GM21576 (cell line): ENCODE results near the gene HTR4.
"Not testable (repeated sequence)": the region's sequence is repeated elsewhere in the genome, so short reads cannot be mapped to it uniquely, and the experiment has no call there.

Experiments
- ATAC-seq: cut with Tn5 transposase; IDR thresholded peaks from one replicate; pipeline ENCODE4 v1.9.1; 2021; ENCODE audit warnings: mild to moderate bottlenecking, moderate library complexity; ENCODE audit not compliant: unreplicated experiment

HTR4 gene, protein sequence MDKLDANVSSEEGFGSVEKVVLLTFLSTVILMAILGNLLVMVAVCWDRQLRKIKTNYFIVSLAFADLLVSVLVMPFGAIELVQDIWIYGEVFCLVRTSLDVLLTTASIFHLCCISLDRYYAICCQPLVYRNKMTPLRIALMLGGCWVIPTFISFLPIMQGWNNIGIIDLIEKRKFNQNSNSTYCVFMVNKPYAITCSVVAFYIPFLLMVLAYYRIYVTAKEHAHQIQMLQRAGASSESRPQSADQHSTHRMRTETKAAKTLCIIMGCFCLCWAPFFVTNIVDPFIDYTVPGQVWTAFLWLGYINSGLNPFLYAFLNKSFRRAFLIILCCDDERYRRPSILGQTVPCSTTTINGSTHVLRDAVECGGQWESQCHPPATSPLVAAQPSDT

DNA sequence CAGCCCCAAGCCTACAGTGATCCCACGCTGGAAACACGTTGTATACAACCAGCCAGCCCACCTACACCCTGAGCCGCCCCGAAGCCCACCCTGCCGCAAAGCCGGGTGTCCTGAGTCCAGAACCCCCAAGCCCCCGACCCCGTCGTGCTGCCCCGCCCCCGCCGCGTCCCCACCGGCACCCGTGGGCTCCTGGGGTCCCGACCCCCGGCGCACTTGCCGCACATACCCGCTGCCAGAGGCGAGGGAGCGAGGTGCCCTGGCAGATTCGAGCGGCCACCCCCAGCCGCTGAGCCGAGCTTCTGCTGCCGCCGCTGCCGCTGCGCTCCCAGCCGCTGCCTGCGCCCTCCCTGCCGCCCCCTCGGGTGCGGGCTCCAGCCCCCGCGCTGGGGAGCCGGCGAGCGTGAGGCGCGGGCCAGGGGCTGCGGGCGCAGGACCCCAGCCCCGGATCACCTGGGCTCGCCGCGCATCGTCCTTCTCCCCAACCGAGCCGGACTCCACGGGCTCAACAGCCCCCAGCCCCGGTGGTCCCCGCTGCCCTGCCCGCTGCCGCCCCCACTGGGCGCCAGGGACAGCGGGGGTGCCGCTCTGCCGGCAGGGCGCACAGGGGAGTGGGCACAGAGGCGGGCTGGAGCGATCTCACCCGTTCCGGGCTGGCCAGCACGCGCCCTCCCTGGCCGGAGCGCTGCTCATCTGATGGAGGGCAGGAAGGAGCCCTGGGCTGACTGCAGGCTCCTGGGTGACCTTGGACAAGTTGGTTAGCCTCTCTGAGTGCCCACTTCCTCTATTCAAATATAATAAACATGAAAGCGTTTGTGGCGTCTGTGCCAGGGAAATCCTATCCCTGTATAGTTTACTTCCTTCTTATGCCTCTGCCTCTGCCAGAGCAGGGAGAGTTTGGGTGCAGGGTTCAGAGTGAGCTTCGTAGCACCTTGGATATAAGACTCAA lies at the start of gene HTR4:
TSS of gene HTR4 (minus strand) at position 692 of the 946 bp plus-strand sequence. CDS start 17,513 bp downstream, outside the sequence.
- no peak for ATAC-seq

DNA sequence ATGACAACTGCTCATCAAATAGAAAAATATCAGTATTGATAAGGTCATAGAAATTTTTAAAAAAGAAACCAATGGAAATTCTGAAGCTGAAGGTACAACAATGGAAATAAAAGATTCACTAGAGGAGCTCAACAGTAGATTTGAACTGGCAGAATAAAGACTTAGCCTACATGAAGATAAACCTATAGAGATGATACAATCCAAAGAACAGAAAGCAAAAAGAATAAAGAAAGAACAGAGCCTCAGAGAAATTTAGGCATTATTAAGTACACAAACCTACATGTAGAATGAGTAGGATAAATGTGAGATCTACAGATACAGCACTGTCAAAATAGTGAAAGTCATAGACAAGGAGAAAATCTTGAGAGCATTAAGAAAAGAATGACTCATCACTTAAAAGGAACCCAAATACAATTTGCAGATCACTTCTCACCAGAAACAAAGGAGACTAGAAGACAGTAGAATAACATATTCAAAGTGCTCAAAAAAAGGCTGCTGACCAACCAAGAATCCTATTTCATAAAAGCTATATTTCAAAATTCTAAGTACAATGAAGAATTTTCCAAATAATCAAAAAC lies 47.8 kb upstream of the HTR4 start:
- no peak for ATAC-seq

DNA sequence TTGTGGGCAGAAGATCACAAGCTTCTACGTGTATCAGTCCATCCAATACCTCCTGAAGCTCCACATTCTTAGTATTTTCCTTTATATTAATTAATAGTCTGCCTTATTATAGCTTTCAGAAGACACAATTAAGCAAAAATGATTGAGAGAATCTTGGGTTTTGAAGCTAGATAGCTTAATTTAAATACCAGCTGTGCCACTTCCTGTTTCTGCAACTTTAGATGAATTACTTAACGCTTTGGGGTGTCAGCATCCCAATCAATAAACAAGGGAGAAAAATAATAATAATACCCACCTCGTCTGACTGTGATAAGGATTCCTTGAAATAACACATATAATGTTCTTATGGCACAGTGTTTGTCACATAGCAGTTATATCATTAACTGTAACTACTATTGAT lies 44.7 kb upstream of the HTR4 start:
- no peak for ATAC-seq

DNA sequence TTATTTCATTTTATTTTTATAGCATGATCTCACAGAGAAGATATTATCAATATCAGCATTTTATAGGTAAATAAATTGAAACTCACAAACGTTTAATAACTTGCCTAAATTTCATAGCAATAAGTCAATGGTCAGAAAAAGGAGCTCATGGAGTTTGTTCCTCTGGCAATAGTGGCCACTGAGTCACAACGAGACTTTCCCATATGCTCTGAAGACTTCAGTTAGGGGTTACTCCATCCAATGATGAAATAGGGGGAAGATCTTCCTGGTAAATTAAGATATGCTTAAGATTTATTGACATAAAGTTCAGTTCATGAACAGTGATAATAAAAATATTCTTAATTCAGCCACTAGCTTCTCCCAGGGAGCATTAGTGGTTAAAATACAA lies 43.5 kb upstream of the HTR4 start:
- ATAC-seq = no peak

DNA sequence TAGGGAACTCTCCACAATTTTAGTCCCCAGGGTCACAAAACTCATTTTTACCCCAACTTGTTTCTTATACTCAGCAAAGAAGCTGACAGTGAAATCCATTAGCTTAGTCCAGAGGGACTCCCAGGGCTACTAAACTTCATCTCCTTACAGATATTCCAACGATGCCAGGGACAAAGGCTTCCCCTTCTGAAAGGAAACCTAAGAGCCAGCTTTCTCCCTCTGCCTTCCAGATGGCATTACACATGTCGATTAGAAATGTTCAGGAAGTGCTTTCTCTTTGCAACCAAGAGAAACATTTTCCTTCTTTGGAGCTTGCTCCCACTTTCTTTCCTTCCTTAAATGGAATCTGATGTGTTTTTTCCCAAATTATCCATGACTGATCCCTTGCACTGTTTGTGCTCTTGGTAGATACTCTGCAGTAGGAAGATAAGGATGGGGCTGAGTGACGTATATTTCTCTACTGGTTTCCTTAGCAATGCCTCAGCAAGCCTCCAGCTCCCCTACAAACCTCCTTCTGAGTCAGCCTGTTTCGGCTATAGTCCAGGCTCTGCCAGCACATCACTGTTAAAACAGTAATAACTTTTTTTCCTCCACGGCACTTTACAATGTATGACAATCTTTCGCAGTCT lies 43.0 kb upstream of the HTR4 start:
- no peak for ATAC-seq

DNA sequence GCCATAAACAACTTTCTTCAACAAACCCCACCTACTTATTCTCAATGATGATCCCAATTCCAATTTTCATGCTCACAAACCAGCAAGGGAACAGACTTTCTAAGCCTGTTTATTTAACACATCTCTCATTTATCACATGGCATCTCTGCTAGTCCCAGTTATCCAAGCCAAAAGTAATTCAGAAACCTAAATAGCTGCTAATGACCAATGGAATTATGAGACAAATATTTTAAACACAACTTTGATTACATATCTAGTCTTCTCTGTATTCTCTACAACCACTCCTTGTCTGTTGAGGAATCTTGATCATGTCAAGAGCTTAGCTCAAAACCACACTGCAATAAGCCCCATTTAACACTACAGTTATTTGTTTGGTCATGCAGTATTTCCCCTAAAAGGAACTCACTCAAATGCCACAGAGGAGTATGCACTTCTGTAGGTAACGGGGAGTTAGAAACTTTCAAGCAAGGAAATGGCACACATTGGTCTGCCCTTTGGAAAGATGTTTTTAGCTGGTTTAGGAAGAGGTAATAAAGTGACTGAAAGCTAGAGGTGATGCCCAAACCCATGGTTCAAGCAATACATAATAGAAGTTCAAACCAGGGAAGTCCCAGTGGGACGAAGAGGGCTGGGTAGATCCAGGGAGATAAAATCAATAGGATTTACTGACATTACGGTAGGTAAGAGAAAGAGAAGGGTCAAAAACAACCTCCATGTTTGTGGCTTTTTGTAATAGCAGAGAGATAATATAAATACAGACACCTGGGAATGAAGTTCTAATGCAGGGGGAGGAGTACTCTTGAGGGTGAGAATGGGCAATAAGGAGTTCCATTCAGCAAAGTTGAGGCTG lies 42.1 kb upstream of the HTR4 start:
- no peak for ATAC-seq

DNA sequence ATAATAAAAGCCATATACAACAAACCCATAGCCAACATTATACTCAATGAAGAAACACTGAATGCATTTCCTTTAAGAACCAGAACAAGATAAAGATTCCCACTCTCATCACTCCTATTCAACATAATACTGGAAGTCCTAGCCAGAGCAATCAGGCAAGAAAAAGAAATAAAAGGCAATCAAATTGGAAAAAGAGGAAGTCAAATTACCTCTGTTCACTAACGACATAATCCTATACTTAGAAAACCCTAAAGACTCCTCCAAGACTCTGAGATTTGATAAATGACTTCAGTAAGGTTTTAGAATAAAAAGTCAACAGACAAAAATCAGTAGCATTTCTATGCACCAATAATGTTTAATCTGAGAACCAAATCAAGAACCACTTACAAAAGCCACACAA lies 36.6 kb upstream of the HTR4 start:
- ATAC-seq = no peak

DNA sequence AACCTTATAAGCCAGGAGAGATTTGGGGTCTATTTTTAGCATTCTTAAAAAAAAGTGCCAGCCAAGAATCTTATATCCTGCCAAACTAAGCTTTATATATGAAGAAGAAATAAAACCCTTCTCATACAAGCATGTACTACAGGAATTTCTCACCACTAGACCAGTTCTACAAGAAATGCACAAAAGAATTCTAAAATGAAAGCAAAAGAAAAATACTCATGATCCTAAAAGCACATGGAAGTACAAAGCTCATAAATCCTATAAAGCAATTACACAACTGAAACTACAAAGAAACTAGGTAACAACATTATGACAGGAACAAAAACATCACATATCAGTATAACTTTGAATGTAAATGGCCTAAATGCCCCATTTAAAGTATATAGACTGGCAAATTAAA lies 34.5 kb upstream of the HTR4 start:
- ATAC-seq = no peak

DNA sequence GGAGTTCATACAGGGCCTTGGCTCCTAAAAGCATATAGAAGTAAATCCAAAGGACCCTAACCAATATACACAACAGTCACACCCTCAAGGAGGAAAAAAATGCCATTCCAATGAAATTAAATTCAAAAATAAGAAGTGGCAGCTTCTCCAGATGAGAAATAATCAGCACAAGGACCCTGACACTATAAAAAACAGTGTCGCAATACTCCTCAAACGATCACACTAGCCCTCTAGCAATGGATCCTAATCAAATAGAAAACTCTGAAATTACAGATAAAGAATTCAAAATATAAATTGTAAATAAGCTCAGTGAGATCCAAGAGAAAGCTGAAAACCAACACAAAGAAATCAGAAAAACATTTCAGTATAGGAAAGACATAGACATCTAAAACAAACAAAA lies 33.5 kb upstream of the HTR4 start:
- ATAC-seq = no peak

DNA sequence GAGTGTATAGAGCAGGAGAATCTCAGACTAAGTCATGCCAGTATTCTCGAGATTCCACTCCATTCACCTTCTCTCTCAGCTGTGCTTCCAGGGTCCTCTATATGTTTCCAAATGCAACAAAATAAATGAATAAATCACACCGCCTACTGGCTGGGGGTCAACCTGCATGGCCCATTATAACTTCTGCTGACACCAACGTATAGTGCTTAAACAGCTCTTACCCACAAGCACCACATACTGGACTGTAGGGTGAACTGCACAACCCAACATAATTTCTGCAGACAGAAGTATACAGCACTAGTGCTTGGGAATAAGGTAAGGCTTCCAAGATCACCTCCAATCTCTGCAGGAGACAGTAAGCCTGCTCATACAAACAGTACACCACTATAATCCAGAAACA lies 33.1 kb upstream of the HTR4 start:
- peak; percentile 98 for ATAC-seq

DNA sequence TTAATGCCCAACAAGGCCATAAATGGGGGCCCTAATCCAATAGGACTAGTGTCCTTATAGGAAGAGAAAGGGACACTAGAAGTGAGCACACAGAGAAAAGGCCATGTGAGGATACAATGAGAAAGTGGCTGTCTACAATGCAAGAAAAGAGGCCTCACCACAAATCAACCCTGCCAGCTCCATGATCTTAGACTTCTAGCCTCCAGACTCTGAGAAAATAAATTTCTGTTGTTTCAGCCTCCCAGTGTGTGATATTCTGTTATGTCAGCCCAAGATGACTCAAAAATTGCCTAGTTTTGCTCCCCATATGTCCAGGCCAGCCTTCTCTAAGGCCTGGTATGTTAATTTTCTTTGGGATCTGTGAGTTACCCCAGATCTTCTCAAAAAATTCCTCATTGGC lies 32.3 kb upstream of the HTR4 start:
- ATAC-seq = no peak

DNA sequence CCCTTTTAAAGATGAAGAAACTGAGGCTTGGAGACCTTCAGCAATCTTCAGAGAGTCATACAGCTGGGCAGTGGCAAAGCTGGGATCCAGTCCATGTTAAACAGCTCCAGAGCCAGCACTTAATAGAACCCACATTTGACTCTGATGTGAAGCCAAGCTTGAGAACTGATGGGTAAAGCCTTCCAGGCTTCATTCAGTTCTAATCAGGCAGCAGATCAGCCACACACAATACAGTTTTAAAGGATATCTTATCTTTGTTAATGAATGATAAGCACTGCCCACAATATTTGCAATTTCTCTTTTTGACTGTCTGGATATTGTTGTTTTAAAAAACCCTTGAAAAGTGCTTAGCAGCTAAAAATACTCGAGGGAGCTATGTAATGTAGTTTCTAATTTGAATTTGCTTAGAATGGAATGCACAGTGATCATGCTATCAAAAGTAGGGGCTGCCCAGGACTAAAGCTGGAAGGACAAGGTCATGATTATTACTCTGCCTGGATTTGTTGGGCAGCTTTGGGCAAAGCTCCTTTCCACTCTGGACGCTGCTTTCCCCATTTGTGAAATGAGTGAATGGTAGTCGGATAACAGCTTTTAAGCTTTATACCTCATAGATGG lies 31.3 kb upstream of the HTR4 start:
- ATAC-seq = no peak

DNA sequence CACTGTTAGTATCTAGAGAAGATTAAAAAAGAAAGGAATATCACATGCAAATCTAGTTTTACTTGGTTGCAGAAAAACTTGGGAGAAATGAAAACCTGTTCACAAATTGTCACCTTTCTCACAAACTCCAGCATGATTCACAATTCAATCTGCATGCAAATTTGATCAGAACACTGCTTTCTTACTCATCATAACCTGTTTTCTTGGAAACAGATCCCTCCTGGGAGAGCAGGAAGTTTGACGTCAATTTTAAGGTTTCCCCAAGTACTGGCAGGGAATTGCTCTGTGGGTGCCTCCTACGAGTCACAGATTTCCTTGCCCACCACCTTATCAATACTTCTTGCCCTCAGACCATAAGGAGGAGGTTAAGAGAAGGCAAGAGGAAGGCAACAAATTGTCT lies 30.2 kb upstream of the HTR4 start:
- ATAC-seq = no peak

DNA sequence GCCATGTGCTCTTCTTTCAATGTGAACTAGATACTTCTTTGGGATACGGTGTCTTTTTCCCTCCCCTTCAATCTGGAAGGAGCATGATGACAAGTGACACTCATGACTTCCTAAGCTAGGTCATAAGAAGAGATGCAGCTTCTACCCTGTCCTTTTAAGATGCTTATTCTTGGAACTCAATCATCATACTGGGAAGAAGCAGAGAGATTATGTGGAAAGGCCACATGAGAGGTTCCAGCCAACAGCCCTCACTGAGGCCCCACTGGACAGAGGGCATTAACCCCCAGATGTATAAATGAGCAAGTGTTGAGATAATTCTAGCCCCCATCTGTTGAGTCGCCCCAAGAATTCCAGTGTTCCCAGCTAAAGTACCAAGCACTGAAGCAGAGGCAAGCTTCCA lies 29.3 kb upstream of the HTR4 start:
- no peak for ATAC-seq

DNA sequence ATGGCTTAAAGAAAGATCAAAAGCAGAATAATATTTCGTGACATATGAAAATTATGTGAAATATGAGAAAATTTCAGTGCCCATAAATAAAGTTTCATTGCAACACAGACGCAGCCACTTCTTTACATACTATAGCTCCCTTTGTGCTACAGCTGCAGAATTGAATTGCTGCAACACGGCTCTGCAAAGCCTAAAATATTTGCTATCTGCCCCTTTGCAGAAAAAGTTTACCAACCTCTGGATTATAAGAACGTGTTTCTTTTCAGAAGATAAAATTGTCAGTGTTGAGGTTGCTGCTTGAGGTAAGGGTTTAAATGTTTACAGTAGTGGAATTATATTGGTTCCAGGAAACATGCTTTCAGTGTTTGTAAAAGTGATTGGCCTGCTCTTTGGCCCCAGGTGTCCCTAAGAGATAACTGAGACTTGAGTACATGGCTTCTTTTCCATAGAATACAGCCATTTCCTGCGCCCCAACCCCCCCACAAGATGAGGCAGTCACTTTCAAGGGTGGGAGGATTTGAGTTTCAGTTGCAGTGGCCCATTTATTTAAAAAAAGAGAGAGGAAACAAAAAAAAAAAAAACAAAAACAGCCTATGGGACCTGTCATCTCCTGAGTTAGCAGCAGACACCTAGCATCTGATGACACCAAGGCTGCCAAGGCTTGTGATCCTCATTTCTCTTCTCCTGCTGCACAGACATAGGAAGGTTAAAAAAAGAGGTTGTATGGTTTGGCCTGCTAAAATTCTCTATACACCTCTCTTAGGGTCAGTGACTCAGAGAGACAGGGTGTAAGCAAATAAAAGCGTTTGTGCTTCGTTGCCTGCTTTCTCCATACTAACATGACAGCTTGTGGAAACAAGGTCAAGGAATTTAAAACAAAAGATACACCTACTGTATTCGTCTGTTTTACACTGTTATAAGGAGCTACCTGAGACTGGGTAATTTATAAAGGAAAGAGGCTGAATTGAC lies 28.0 kb upstream of the HTR4 start:
- no peak for ATAC-seq

DNA sequence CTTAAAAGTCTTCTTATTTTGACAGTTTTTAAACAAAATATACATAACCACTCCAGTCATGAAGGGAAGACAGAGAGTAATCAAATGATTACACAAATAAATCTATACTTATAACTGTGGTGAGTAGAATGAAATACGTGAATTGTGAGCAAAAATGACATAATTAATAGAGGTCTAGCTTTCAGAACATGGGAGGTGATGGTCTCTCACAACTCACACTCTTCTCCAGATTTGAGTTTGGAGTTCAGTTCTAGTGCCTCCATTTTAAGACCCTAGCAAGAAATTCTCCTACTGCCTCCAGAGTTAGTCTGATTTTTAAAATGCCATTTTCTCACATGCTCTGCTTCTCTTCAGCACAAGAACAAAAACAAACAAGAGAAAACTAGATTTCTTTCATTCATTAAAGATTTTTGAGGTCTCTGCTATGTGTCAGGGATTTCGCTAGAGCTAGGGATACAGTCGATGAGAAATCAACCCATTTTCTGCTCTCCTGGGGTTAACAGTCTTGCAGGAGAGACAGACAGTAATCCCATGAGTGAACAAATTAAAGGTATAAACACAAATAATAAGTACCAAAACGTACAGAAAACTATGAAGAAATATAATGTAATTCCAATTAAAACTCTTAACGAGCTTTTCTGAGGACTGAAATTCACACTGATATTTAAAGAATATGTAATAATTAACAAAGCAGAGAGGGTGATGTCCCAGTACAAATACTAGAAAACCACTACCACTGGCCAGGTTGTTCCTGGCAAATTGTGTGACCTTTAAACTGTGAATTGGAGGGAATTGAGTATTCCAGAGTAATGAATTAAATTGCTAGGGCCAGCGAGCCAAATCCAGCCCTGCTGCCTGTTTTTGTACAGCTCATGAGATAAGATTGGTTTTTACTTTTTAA lies 27.1 kb upstream of the HTR4 start:
- no peak for ATAC-seq

DNA sequence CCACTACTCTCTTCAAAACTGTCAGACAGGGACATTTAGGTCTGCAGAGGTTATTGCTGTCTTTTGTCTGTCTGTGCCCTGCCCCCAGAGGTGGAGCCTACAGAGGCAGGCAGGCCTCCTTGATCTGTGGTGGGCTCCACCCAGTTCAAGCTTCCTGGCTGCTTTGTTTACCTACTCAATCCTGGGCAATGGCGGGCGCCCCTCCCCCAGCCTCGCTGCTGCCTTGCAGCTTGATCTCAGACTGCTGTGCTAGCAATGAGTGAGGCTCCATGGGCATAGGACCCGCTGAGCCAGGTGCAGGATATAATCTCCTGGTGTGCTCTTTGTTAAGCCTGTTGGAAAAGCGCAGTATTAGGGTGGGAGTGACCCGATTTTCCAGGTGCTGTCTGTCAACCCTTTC lies 19.4 kb upstream of the HTR4 start:
- ATAC-seq = not testable (repeated sequence)

DNA sequence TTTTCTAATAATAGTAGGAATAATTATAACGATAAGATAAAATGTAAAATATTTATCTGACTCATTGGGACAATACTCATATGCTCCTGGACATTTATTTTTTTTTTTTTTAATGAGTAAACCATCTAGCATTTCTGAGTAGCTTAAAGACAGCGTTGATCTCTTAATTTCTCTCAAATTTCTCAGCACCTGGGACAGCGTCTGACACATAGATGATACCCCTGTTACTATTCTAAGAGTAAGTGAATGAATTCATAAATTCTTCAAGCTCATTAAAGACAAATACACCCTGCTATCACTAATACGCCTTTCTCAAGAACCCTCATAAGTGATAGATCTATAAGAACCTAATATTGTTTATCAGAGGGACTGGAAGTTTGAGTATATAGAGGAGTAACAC lies 12.0 kb upstream of the HTR4 start:
- no peak for ATAC-seq
